Fibroblast of pulmonary artery (primary cell): ENCODE data around the gene SECTM1.

Experiments used
- DNase-seq: peaks from one replicate; pipeline ENCODE4 v3.0.0-alpha.2; 2010; ENCODE audit warnings: low read depth
- H3K4me3 ChIP-seq: replicated peaks from 2 replicates; pipeline ENCODE4 v1.5.1; 2011; ENCODE audit warnings: low read depth, mild to moderate bottlenecking, control low read depth, low read length, moderate library complexity
- TF ChIP-seq, protein P1 (sequence below): IDR thresholded peaks from 2 replicates; pipeline ENCODE4 v1.5.1; 2011; ENCODE audit warnings: mild to moderate bottlenecking, control low read depth, low read length, inconsistent platforms; ENCODE audit errors: missing control alignments

The SECTM1 gene

DNA sequence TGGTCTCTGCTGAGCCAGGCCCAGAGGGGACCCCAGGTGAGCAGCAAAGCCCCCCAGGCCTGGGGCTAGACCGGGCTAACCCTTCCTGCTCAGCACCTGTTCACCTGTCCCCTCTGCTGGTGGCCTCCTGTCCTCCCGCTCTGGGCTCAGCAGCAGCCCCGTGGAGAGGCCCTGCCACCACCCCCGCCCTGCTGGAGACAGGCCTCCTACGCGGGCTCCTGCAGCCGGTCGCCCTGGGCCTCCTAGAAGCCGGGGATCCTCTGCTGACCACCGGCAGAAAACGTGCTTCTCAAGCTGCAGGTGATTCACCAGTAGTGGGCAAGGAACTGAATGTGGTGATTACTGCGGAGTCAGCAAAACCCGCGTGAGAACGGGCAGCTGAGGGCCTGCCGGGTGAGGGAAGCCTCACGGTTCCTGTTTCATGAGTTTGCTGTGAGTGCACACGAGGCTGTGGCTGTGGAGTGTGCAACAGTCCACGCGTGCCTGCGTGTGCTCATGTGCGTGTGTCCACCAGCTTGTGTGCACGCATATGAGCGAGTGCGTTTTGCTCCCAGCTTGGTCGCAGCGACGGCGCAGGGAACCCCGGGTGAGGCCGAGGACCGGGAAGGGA, 792 bp downstream of the SECTM1 start:
- H3K4me3 ChIP-seq, result peak overlapping the region; percentile 61
- TF ChIP-seq, protein P1, sequence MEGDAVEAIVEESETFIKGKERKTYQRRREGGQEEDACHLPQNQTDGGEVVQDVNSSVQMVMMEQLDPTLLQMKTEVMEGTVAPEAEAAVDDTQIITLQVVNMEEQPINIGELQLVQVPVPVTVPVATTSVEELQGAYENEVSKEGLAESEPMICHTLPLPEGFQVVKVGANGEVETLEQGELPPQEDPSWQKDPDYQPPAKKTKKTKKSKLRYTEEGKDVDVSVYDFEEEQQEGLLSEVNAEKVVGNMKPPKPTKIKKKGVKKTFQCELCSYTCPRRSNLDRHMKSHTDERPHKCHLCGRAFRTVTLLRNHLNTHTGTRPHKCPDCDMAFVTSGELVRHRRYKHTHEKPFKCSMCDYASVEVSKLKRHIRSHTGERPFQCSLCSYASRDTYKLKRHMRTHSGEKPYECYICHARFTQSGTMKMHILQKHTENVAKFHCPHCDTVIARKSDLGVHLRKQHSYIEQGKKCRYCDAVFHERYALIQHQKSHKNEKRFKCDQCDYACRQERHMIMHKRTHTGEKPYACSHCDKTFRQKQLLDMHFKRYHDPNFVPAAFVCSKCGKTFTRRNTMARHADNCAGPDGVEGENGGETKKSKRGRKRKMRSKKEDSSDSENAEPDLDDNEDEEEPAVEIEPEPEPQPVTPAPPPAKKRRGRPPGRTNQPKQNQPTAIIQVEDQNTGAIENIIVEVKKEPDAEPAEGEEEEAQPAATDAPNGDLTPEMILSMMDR, result no peak
- DNase-seq, result peak; percentile 40

DNA sequence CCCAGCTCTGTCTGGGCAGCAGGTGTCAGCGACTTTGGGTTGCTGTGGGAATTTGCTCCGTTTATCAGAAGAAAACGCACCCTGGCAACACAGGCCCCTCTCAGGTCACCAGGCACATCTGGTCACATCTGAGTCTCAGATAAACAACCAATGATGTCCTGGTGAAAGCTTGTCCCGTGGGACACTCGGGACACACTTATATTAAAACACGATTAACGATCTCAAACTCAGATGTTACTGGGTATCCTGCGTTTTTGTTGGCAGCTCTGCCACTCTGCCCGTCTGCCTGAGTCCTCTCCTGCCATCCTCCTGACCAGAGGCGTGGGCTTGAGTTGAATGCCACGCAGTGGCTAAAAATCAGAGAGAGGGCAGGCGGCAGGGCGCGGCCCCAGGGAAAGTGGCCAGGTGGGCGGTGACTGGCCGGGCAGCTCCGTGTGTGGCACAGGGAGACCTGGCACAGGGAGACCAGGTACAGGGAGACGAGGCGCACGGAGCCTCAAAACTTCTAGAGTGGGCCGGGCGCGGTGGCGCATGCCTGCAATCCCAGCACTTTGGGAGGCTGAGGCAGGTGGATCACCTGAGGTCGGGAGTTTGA, 2.1 kb downstream of the SECTM1 start:
- no peak for DNase-seq
- TF ChIP-seq, protein P1, result no peak
- no peak overlapping the region for H3K4me3 ChIP-seq

GRCh38 chr17:82330322-82331239, 3.0 kb downstream of the SECTM1 start:
- peak; percentile 81 for DNase-seq
- TF ChIP-seq, protein P1, result no peak
- no peak overlapping the region for H3K4me3 ChIP-seq

GRCh38 chr17:82329683-82330321, 3.8 kb downstream of the SECTM1 start:
- DNase-seq, result no peak
- H3K4me3 ChIP-seq, result no peak overlapping the region
- TF ChIP-seq, protein P1, result no peak

GRCh38 chr17:82328994-82329507, 4.5 kb downstream of the SECTM1 start:
- TF ChIP-seq, protein P1, result no peak
- H3K4me3 ChIP-seq, result no peak overlapping the region
- no peak for DNase-seq

DNA sequence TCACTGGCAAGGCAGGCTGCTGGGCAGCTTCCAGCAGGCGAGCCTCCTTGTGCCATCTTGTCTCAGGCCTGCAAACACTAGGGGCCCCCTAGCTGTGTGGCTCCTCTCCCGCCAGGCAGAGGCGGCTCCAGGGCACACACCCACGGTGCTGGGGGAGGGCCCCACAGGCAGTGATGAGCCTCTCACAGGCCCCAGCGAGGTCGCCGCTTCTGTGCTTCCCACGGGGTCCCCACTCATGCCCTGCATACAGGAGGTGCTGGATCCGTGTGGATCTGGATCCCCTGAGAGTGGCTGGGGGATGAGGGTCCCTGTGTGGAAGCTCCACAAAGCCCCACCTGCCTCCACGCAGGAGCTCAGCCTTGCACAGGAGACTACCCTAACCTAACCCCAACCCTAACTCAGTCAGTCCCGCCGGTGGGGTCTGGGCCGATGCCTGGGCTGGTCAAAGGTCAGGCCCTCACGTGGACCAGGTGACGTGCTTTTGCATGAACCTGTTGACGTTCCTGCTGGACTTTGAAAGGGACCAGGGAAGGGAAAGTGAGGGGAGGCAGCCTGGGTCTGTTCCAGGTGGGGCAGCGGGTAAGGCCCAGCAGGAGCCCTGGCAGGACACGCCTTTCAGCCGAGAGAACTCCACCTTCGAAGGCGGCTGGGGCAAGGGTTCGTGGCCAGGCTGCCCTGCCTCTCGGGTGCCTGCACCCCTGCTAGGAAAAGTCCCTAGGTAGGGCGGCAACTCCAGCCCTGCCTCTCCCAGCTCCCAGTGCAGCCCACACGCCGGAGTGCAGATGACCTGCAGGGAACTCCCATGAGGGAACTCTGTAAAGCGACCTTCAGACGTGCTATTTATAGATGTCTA, 5.2 kb downstream of the SECTM1 start:
- TF ChIP-seq, protein P1, result no peak
- DNase-seq, result no peak
- H3K4me3 ChIP-seq, result no peak overlapping the region
